Ishikawa (cell line): ENCODE measurements around the gene TAS2R8.

Experiments
- CEBPB ChIP-seq: IDR thresholded peaks from 2 replicates; pipeline ENCODE4 v1.6.1; 2012
- CREB1 ChIP-seq: IDR thresholded peaks from 2 replicates; pipeline ENCODE4 v1.6.1; 2012; ENCODE audit warnings: low read depth
- EGR1 ChIP-seq: IDR thresholded peaks from 2 replicates; pipeline ENCODE4 v1.6.1; 2012
- EP300 ChIP-seq: IDR thresholded peaks from 2 replicates; pipeline ENCODE4 v1.6.1; 2012; ENCODE audit warnings: borderline replicate concordance
- FOXM1 ChIP-seq: IDR thresholded peaks from 2 replicates; pipeline ENCODE4 v1.6.1; 2012; ENCODE audit warnings: low read depth, borderline replicate concordance
- MAX ChIP-seq: IDR thresholded peaks from 2 replicates; pipeline ENCODE4 v1.6.1; 2012
- NFIC ChIP-seq: IDR thresholded peaks from 2 replicates; pipeline ENCODE4 v1.6.1; 2012
- RAD21 ChIP-seq: IDR thresholded peaks from 2 replicates; pipeline ENCODE4 v1.6.1; 2012; ENCODE audit warnings: low read depth
- TAF1 ChIP-seq: IDR thresholded peaks from 2 replicates; pipeline ENCODE4 v1.6.1; 2012; ENCODE audit warnings: low read depth, mild to moderate bottlenecking
- TCF12 ChIP-seq: IDR thresholded peaks from 2 replicates; pipeline ENCODE4 v1.6.1; 2012; ENCODE audit warnings: low read depth
- TEAD4 ChIP-seq: IDR thresholded peaks from 2 replicates; pipeline ENCODE4 v1.6.1; 2012
- USF1 ChIP-seq: IDR thresholded peaks from 2 replicates; pipeline ENCODE4 v1.6.1; 2012
- YY1 ChIP-seq: IDR thresholded peaks from 2 replicates; pipeline ENCODE4 v1.6.1; 2012; ENCODE audit warnings: low read depth
- ZBTB7A ChIP-seq: IDR thresholded peaks from 2 replicates; pipeline ENCODE4 v1.6.1; 2012; ENCODE audit warnings: low read depth
- TF ChIP-seq, protein P1 (sequence below): IDR thresholded peaks from 2 replicates; pipeline ENCODE4 v1.6.1; 2012; ENCODE audit warnings: low read depth, mild to moderate bottlenecking

The TAS2R8 gene

DNA sequence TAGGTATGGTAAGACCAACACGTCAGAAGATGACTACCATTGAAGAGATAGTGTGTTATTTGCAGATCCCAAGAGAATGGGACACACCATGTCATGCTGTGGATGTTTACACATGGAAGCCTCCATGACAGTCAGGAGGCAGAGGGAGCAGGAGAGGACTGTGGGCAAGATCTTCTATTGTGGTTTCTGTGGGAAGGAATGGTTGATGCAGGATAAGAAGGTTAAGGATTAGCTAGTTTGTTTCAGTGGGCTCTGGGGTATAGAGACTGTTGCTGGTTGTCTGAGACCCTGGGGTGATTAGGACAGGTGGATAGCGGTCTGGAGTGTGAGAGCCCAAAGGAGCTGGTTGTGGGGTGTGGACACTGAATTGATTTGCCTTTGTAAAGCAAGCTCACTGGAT, 28.0 kb downstream of the TAS2R8 start:
- TF ChIP-seq EGR1 (no peak), ZBTB7A (no peak)

DNA sequence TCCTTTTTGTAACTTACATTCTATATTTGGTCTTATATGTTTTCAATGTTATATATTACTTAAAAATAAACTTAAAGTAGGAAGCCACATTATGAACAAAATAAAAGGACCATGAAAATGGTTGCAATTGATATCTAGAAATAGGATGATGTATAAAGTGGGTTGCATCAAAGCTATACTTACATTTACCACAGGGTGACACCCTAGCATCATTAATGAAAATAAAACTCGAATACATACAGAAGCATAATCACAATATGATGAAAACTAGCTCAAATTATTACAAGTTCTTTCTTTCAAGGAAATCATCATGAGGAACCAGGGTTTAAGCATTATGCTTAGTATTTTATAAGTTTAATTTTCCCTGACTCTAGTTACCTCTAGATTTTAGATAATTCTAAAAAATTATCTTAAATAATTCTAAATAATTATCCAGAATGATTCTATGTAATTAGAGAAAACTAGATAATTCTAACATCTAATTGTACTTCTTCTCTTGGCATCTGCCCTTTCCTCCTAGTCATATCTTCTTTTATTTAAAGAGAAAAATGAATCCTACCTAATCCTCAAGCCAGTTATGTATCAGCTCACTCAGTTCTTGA, 35.9 kb downstream of the TAS2R8 start:
- TF ChIP-seq, protein P1, sequence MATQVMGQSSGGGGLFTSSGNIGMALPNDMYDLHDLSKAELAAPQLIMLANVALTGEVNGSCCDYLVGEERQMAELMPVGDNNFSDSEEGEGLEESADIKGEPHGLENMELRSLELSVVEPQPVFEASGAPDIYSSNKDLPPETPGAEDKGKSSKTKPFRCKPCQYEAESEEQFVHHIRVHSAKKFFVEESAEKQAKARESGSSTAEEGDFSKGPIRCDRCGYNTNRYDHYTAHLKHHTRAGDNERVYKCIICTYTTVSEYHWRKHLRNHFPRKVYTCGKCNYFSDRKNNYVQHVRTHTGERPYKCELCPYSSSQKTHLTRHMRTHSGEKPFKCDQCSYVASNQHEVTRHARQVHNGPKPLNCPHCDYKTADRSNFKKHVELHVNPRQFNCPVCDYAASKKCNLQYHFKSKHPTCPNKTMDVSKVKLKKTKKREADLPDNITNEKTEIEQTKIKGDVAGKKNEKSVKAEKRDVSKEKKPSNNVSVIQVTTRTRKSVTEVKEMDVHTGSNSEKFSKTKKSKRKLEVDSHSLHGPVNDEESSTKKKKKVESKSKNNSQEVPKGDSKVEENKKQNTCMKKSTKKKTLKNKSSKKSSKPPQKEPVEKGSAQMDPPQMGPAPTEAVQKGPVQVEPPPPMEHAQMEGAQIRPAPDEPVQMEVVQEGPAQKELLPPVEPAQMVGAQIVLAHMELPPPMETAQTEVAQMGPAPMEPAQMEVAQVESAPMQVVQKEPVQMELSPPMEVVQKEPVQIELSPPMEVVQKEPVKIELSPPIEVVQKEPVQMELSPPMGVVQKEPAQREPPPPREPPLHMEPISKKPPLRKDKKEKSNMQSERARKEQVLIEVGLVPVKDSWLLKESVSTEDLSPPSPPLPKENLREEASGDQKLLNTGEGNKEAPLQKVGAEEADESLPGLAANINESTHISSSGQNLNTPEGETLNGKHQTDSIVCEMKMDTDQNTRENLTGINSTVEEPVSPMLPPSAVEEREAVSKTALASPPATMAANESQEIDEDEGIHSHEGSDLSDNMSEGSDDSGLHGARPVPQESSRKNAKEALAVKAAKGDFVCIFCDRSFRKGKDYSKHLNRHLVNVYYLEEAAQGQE: no peak
- TF ChIP-seq EGR1 (no peak), ZBTB7A (no peak), FOXM1 (no peak), TEAD4 (no peak), RAD21 (peak; percentile 92), NFIC (no peak), TAF1 (no peak), USF1 (no peak)

DNA sequence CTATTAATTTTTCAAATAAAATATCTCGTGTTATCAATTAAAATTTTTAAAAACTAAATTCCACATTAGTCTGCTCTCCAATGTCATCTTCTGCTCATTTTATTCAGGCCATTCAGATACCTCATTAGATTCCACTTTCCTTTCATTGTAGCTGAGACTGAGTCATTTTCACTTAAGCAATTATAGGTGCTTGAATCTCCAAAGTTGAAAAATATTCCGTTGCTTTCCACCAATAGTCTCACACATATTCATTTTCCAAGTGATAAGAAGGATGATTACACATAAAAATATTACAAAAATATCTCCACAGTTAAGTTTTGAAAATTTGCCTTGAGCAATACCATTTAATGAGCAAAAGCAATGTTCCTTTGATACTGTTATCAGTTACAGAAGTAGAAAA, 47.4 kb downstream of the TAS2R8 start:
- no peak for TF ChIP-seq MAX
- no peak for TF ChIP-seq TAF1
- TF ChIP-seq EP300: no peak
- no peak for TF ChIP-seq USF1
- no peak for TF ChIP-seq ZBTB7A
- TF ChIP-seq, protein P1: no peak
- TF ChIP-seq CEBPB: no peak
- TF ChIP-seq RAD21: no peak
- TF ChIP-seq YY1: no peak
- no peak for TF ChIP-seq EGR1
- TF ChIP-seq NFIC: no peak

DNA sequence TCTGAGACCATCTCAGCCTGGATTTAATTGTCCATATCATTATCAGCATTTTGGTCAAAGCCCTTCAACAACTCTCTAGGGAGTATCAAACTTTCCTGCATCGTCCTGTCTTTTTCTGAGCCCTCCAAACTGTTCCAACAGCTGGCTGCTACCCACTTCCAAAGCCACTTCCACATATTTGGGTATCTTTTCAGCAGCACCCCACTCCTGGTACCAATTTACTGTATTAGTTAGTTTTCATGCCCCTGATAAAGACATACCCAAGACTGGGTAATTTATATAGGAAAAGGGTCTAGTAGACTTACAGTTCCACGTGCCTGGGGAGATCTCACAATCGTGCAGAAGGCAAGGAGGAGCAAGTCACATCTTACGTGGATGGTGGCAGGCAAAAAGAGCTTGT, 50.9 kb downstream of the TAS2R8 start:
- TF ChIP-seq EP300: no peak
- TF ChIP-seq ZBTB7A: no peak
- no peak for TF ChIP-seq RAD21
- no peak for TF ChIP-seq FOXM1
- no peak for TF ChIP-seq MAX
- TF ChIP-seq EGR1: no peak
- TF ChIP-seq TEAD4: no peak
- TF ChIP-seq TCF12: no peak
- no peak for TF ChIP-seq NFIC
- TF ChIP-seq CEBPB: no peak
- no peak for TF ChIP-seq USF1
- no peak for TF ChIP-seq TAF1
- TF ChIP-seq, protein P1: no peak
- TF ChIP-seq CREB1: no peak
